ENCODE measurements around the gene UNC5C.

- TF ChIP-seq CTCF (IDR thresholded peaks at IDR 0.05) (no peak), POLR2A (IDR thresholded peaks at IDR 0.05) (no peak)
Observed at GRCh38 chr4:95393821-95394220, 155.0 kb downstream of the UNC5C start.

All from breast epithelium (tissue), 3 donors.